GM21515 (cell line): ENCODE measurements around the gene HES1.
A peak's percentile ranks its signal among the peaks of the same experiment; 100 is the strongest.
"Not testable (repeated sequence)": the region's sequence is repeated elsewhere in the genome, so short reads cannot be mapped to it uniquely, and the experiment has no call there.

ENCODE experiments used
- ATAC-seq: cut with Tn5 transposase; IDR thresholded peaks from one replicate; pipeline ENCODE4 v1.9.1; 2021; ENCODE audit not compliant: unreplicated experiment

Gene HES1

DNA sequence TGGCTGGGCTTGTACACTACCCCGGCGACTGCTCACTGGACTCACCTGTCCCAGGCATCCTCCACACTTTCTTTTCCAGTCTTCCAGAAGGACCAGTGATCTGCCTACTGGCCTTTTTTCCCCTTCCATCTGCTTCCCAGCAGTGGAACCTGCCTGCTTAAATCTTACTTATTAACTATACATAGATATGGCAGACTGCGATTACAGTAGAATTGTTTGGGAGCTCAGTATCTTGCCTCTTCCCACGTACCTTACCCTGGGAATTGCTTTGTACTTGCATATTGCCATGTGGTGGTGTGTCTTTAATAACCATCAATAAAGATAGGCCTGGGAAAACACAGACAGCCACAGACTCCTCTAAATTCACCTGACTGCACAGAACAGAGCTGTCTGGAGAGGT is 11.8 kb upstream of the HES1 start:
- ATAC-seq = no peak

DNA sequence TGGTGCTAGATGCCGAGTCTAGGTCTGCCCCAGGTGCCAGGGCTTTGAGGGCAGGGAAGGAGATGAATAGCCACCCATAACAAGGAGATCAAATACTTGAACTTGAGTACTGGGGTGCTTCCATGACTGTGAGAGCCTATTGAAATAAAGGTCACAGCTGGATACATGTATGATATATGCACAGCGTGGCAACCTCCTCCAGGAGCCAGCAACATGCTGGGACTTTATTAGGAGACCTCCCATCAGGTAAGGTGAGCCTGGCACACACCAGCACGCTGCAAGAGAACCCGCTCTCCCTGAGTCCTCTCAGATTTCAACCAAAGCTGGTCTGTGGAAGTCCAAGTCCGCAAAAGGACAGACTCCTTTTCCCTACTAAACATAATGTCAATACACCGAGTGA is 10.5 kb upstream of the HES1 start:
- no peak for ATAC-seq

DNA sequence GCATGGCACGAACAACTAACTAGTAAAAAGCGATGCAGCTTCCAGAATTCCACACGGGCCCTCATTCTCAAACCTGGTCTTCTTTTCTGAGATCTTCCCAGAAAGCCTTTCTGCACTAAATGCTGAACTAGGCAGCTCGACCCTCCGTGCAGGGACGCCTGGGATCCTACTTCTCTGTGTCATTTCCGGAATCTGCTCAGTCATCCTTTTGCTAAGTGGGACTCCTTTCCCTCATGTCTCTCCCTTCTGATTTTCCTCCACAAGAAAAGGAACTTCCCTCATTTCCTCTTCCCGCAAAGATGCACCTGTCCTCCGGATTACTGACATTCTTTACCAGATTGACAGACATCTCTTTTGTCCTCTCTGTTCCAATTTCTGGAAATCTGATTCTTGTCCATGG is 9.2 kb upstream of the HES1 start:
- ATAC-seq = no peak

GRCh38 chr3:194128202-194128918 is 7.6 kb upstream of the HES1 start:
- no peak for ATAC-seq

- not testable (repeated sequence) for ATAC-seq
Observed at GRCh38 chr3:194128919-194129295, 7.0 kb upstream of the HES1 start.

DNA sequence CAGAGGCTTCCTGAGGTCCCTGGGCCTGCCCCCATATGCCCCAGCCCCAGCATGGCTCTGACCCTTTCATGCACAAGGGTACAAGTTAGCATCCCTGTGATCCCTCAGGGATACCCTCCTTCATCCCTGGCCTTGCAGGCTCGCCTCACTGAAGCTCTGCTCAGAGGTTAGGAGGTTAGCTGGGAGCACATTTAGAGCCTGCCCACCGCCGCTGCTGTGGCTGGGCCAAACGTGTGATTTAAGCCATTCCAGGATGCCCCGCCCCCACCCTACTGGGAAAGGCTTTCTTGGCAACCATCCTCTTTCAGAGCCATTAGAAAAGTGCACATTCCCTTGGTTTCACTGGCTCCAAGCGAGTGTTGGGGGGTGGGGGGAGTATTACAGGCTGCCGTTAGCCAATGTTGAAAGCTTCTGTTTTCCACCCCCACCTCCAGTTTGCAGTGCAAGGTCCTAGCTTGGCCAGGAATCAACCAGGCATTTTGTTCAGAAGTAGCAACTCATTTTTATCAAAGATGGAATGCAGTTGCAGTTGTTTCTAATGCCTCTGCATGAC is 6.3 kb upstream of the HES1 start:
- no peak for ATAC-seq

GRCh38 chr3:194130188-194130587 is 5.8 kb upstream of the HES1 start:
- ATAC-seq = no peak

DNA sequence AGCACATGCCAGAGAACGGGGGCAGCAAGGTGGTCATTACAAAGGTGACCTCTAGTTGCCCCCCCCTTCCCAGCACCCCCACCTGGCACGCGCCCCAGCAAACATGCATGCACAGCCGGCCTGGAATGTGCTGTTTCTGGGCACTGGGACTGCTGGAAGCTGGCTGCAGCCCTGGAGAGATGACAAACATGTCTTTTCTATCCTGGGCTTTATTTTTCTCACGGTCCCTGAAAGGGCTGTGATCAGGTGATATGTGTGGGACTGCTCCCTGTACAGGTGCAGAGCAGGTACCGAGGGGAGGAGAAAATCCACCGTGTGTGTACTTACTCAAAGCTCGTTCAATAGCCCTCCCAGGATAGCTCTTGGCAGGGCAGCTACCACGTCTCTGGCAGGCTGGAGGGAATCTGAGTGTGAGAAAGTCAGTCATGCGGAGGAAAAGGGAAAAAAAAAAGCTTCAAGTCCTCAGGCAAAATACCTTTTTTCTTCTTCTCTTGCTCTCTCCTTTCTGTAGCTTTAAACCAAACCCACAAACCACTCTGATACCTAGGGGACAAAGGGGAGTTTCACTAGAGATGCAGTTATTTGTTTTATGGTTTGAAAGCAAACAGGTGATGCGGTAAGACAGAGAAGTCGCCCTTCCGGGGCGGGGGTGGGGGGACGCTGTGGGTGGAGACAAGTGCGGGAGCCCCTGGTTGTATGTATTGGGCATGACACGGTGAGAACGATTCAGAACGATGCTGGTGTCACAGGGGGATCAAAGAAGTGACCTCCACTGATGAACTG is 5.0 kb upstream of the HES1 start:
- ATAC-seq = peak; percentile 49

- no peak for ATAC-seq
Observed at GRCh38 chr3:194132465-194133286, 3.3 kb upstream of the HES1 start.

DNA sequence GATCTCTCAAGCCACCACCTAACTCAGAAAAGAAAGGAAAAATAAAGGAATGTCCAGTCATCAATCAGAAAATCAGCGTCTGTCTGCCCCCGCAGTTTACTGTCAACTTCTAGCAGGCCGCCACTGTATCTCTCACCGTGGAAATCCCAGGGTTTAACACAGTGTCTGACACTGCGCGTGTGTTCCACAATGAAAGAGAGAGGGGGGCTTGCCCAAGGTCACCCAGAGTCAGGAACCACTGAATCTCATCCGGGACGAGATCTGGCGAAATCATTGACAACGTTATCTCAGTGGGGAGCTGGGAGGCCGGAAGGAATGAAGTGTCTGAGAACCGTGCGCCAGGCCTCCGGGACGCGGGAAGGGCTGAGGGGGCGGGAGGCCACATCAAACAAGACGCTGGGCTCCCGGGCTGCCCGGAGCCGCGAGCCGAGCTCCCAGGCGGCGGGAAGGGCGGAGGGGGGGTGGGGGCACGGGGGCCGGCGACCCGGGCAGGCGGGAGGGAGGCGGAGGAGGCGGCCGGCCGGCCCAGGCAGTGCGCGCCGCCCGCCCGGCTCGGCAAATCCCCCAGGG is 2.2 kb upstream of the HES1 start:
- ATAC-seq = no peak

GRCh38 chr3:194134231-194134756 is 1.7 kb upstream of the HES1 start:
- ATAC-seq = peak; percentile 11

DNA sequence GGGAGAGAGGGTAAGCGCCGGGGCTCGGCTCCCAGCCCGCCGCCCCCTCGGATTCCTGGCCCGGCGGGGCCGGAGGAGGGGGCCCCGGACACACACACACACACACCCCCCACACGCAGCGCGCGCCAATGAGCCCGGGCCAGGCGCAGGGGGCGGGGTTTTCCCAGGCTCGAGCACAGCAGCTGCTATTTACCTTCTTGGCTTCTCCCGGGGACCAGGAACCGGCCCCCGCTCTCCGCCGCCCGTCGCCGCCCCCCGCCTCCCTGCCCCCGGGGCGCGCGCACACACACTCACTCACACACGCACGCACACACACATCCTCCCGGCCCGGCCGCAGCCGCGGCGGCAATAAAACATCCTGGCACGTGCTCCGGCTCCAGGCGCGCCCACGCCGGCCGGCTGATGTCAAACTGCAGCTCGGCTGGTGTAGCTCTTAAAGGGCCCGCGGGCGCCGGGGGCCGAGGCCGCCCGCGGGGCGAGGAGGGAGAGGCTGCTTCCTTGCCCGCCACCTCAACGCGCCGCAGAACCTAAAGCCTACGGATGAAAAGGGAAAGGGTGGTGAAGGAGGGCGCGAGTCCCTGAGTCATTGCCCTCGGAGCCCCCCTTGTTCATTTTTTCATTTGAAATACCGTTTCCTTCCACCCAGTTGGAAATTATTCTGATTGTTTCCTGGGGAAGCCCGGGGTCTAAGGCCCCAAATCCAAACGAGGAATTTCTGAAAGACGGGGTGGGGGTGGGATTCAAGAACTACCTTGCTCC is 1.0 kb upstream of the HES1 start:
- ATAC-seq = peak; percentile 38

- no peak for ATAC-seq
Observed at GRCh38 chr3:194135516-194135805, 487 bp upstream of the HES1 start.

DNA sequence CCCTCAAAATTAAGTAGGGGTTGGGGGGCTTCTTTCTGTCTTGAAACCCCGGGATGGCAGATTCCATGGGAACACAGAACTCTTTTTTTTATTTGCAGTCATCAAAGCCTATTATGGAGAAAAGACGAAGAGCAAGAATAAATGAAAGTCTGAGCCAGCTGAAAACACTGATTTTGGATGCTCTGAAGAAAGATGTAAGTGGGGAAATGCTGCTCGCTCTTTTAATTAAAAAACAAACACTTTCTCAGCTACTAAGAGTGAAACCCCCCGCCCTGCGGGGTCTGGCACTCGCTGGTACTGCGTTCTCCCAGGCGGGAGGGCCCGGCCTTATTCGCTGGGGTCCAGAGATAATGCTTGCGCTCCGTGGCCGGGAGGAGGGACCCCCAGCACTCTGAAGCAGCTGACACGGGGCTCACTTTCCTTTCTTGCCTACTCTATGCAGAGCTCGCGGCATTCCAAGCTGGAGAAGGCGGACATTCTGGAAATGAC is 615 bp downstream of the HES1 start:
- no peak for ATAC-seq

GRCh38 chr3:194137008-194137505 is 1.1 kb downstream of the HES1 start:
- no peak for ATAC-seq

- peak; percentile 33 for ATAC-seq
Observed at GRCh38 chr3:194137506-194138474, 1.8 kb downstream of the HES1 start.

DNA sequence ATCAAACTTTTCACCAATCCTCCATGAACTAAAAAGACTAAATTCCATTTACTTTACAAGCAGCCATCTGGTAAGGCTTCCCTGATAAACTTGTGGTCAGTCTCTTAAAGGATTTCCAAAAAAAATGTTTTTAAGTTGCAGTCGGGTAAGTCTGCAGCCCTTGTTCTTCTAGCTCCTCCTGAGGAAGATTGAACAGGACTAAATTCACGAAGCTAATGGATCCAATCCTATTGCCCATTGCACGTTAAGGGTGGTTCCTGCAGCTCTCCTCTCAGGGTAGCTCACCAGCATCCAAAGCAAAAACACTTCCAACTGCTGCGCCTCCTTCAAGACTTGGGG is 2.8 kb downstream of the HES1 start:
- no peak for ATAC-seq

DNA sequence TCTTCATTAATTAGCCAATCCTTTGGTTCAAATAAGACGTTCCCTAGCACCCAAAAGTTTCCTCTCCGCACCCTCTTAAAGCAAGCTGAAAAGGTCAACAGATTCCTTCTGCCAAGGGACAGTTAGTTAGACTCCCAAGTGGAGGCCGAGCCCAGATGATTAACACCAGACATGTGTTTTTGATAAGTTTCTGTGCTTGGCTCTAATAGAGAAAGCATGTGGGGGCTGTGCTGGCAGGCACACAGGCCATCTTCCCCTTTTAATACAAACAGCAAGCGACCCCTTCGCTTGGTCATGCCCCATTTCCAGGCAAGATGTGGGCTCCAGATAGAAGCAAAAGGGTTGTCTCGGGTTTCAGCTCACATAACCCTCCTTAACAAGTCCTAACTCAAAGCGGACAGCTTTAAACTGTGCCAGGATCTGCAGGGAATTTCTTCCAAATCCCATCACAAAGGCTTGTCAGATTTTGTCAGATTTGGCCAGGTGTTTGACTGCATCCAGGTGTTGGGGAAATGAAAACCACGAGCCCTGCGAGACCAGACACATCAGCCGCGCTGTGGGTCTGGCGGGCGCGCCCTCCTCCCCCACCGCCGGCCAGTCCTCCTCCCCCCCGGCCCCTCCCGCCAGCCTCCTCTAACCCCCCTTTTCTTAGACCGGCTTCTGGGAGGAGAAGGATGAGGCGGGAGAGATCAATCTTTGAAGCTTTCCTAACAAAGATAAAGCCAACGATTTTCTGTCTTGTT is 3.3 kb downstream of the HES1 start:
- ATAC-seq = no peak
